HepG2 (cell line): ENCODE results near the gene MEGF10. TPM values are rescaled to one million over a fixed set of nuclear protein-coding genes. Genes with fewer than 3 reads are reported as not detected.

Experiments used
- ATAC-seq: fragments of 200-7000 bp; cut with Tn5 transposase; 3 replicates; pipeline ENCODE4 v1.9.1; 2020; ENCODE audit warnings: mild to moderate bottlenecking, moderate library complexity
- BruUV-seq: library from RNA; stranded (reverse); fragments of 400-500 nt; replicated peaks from 2 replicates; lab custom pipeline; 2021; lab: Mats Ljungman, UMichigan
- CTCF ChIA-PET: fragments of 300-600 bp; formaldehyde crosslinking; extraction: SDS; loops from one replicate; lab custom pipeline; 2021; ENCODE audit warnings: low total read pairs, inconsistent platforms, low intra/inter-chr PET ratio; lab: Yijun Ruan, JAX
- POLR2A ChIA-PET: fragments of 350-600 bp; sonication (Branson Sonifier 250); formaldehyde crosslinking; loops from one replicate; lab custom pipeline; 2020; ENCODE audit warnings: antibody characterized with exemption, inconsistent platforms; lab: Yijun Ruan, JAX
- DNase-seq: peaks from one replicate; pipeline ENCODE4 v3.0.0-alpha.2; 2015; ENCODE audit warnings: low spot score
- FAIRE-seq: peaks from 3 replicates; lab custom pipeline; 2011; peaks lifted over from hg19 to GRCh38; lab: Jason Lieb, UNC
- H2AFZ ChIP-seq: one replicate; pipeline ENCODE4 v1.6.1; 2011; ENCODE audit warnings: low read length, inconsistent platforms
- H3K27ac ChIP-seq: fragments of 300-600 bp; 3 replicates; pipeline ENCODE4 v1.8.0; 2011; ENCODE audit warnings: mixed run types, mild to moderate bottlenecking, mixed read lengths, low read length, inconsistent platforms; ENCODE audit not compliant: insufficient read depth; ENCODE audit errors: extremely low read length
- H3K27me3 ChIP-seq, 2 experiments: fragments of 200-600 bp in 1 of 2; 2 replicates in 1 of 2; 3 replicates in 1 of 2; pipeline versions ENCODE4 v1.6.0 to v1.8.0; 2011; ENCODE audit warnings: low read length in 2 of 2, mild to moderate bottlenecking in 2 of 2, moderate library complexity in 2 of 2, inconsistent platforms in 1 of 2; ENCODE audit not compliant: insufficient read depth in 2 of 2, control insufficient read depth in 1 of 2
- H3K36me3 ChIP-seq, 2 experiments: fragments of 200-600 bp in 1 of 2; replicated peaks in 1 of 2; 2 replicates in 1 of 2; 3 replicates in 1 of 2; pipeline versions ENCODE4 v1.5.1 to v1.8.0; 2011; ENCODE audit warnings: low read length in 2 of 2, inconsistent platforms in 1 of 2; ENCODE audit not compliant: insufficient read depth in 2 of 2, control insufficient read depth in 1 of 2
- H3K4me1 ChIP-seq: 2 replicates; pipeline ENCODE4 v1.5.1; 2012; ENCODE audit warnings: low read length, inconsistent platforms; ENCODE audit not compliant: insufficient read depth
- H3K4me2 ChIP-seq: 2 replicates; pipeline ENCODE4 v1.6.0; 2011; ENCODE audit warnings: low read depth, low read length, inconsistent platforms
- H3K4me3 ChIP-seq, 3 experiments: fragments of 200-600 bp in 1 of 3; sonication (generic), shearing (Covaris generic) in 1 of 3; replicated peaks in 1 of 3; 2 replicates each; pipeline ENCODE4 v1.5.1; 2011 to 2016; ENCODE audit warnings: low read length in 3 of 3, inconsistent platforms in 2 of 3, low read depth in 2 of 3, mild to moderate bottlenecking in 2 of 3, control low read depth in 1 of 3, mixed read lengths in 1 of 3; ENCODE audit not compliant: insufficient read depth in 1 of 3
- H3K79me2 ChIP-seq: one replicate; pipeline ENCODE4 v1.6.1; 2011; ENCODE audit warnings: low read length, inconsistent platforms; ENCODE audit not compliant: insufficient read depth
- H3K9ac ChIP-seq: 2 replicates; pipeline ENCODE4 v1.6.0; 2011; ENCODE audit warnings: mild to moderate bottlenecking, low read depth, low read length, inconsistent platforms; ENCODE audit not compliant: insufficient read depth
- H3K9me3 ChIP-seq: 2 replicates; pipeline ENCODE4 v1.5.1; 2012; ENCODE audit warnings: mild to moderate bottlenecking, low read length
- H4K20me1 ChIP-seq: 2 replicates; pipeline ENCODE4 v1.6.0; 2011; ENCODE audit warnings: inconsistent platforms, mild to moderate bottlenecking, low read length, moderate library complexity; ENCODE audit not compliant: insufficient read depth
- ELK4 ChIP-seq: sonication (generic); formaldehyde crosslinking; IDR thresholded peaks from 2 replicates; pipeline ENCODE4 v1.9.0; 2021; ENCODE audit warnings: missing genetic modification reagents, borderline replicate concordance
- FOXJ3 ChIP-seq: sonication (generic); formaldehyde crosslinking; IDR thresholded peaks from 2 replicates; pipeline ENCODE4 v1.4.0; 2020; ENCODE audit warnings: missing genetic modification reagents, mild to moderate bottlenecking, borderline replicate concordance
- FOXK2 ChIP-seq: fragments of 450-650 bp; IDR thresholded peaks from 2 replicates; pipeline ENCODE4 v1.6.1; 2016
- FOXP1 ChIP-seq, 2 experiments: fragments of 450-650 bp in 1 of 2; IDR thresholded peaks; 2 replicates each; pipeline ENCODE4 v1.6.1; 2017 to 2018; ENCODE audit warnings: antibody characterized with exemption in 1 of 2
- MEIS2 ChIP-seq: sonication (generic); formaldehyde crosslinking; IDR thresholded peaks from 2 replicates; pipeline ENCODE4 v1.9.0; 2021; ENCODE audit warnings: mild to moderate bottlenecking, missing genetic modification reagents
- PAX8 ChIP-seq: sonication (generic); formaldehyde crosslinking; IDR thresholded peaks from 2 replicates; pipeline ENCODE4 v1.8.0; 2022; ENCODE audit warnings: mild to moderate bottlenecking, missing genetic modification reagents, borderline replicate concordance
- SMAD1 ChIP-seq: sonication (generic); formaldehyde crosslinking; IDR thresholded peaks from 2 replicates; pipeline ENCODE4 v1.4.0; 2020; ENCODE audit warnings: missing genetic modification reagents, low read depth, mild to moderate bottlenecking, borderline replicate concordance
- SRSF9 ChIP-seq: fragments of 200-400 bp; formaldehyde crosslinking; IDR thresholded peaks from 2 replicates; pipeline ENCODE4 v1.6.1; 2018; ENCODE audit warnings: borderline replicate concordance, mild to moderate bottlenecking, low read depth, low read length; ENCODE audit not compliant: insufficient read depth, poor library complexity, severe bottlenecking
- ZFP36 ChIP-seq: fragments of 150-350 bp; IDR thresholded peaks from 2 replicates; pipeline ENCODE4 v1.6.1; 2018; ENCODE audit warnings: borderline replicate concordance, low read length, low read depth; ENCODE audit not compliant: partially characterized antibody
- ZKSCAN5 ChIP-seq: sonication (generic); formaldehyde crosslinking; IDR thresholded peaks from 2 replicates; pipeline ENCODE4 v1.5.1; 2020; ENCODE audit warnings: mild to moderate bottlenecking, missing genetic modification reagents
- ZNF207 ChIP-seq: fragments of 450-650 bp; IDR thresholded peaks from 2 replicates; pipeline ENCODE4 v1.6.1; 2016; ENCODE audit warnings: antibody characterized with exemption, borderline replicate concordance
- ZNF296 ChIP-seq: sonication (generic); formaldehyde crosslinking; conservative IDR thresholded peaks from 2 replicates; pipeline ENCODE4 v1.5.0; 2020; ENCODE audit warnings: mild to moderate bottlenecking, missing genetic modification reagents
- ZNF329 ChIP-seq: sonication (generic); formaldehyde crosslinking; IDR thresholded peaks from 2 replicates; pipeline ENCODE4 v1.9.0; 2021; ENCODE audit warnings: low read depth, mild to moderate bottlenecking, missing genetic modification reagents
- ZNF34 ChIP-seq: sonication (generic); formaldehyde crosslinking; IDR thresholded peaks from 2 replicates; pipeline ENCODE4 v1.4.0; 2020; ENCODE audit warnings: mild to moderate bottlenecking, missing genetic modification reagents, borderline replicate concordance
- ZNF737 ChIP-seq: sonication (generic); formaldehyde crosslinking; IDR thresholded peaks from 2 replicates; pipeline ENCODE4 v1.5.0; 2020; ENCODE audit warnings: missing genetic modification reagents, mild to moderate bottlenecking, borderline replicate concordance
- WGBS: methylation state at CpG from one replicate; pipeline ENCODE4 v1.1.6; 2017; ENCODE audit warnings: low lambda C conversion rate; 5-methylcytosine and 5-hydroxymethylcytosine counted together
- in situ Hi-C: cut with HindIII; loops from 2 replicates; pipeline ENCODE4 v1.10.0; 2017; ENCODE audit warnings: low pct_unique_long_range_greater_than_20kb; ENCODE audit not compliant: extremely low pct_ligation_motif_present
- intact Hi-C: fragments of 100-400 bp; cut with micrococcal nuclease; formaldehyde crosslinking; loops from one replicate; pipeline ENCODE4 v1.10.0; 2022; ENCODE audit not compliant: unreplicated experiment
- polyA plus RNA-seq, 8 experiments: library from polyadenylated mRNA; depleted of rRNA in 3 of 8; stranded (reverse) in 7 of 8; unstranded in 1 of 8; fragments of >200 nt; fragmentation: Illumina TruSeq in 4 of 8; extraction: Trizol in 4 of 8; gene quantifications; 2 replicates each; pipeline versions ENCODE4 v1.2.1 to v1.2.3, GENCODE V29; 2011 to 2016; ENCODE audit warnings: low read depth in 4 of 8, missing spikeins in 1 of 8, mixed read lengths in 1 of 8; ENCODE audit not compliant: insufficient read depth in 1 of 8
- total RNA-seq, 5 experiments: library from RNA; depleted of rRNA; stranded (reverse); fragments of >200 nt; fragmentation: Illumina TruSeq; extraction: Trizol; gene quantifications; 2 replicates each; pipeline ENCODE4 v1.2.3, GENCODE V29; 2016; ENCODE audit warnings: low read depth in 1 of 5
- TF ChIP-seq, protein P1 (sequence below): sonication (generic); formaldehyde crosslinking; conservative IDR thresholded peaks from 2 replicates; pipeline ENCODE4 v1.8.0; 2022; ENCODE audit warnings: mild to moderate bottlenecking, moderate library complexity, missing genetic modification reagents

Gene MEGF10
- total and polyA plus RNA-seq, 2 of the 13 experiments (the other 11 are each of a cell fraction or from before 2014, with no cell fraction given) = not detected

GRCh38 chr5:127419683-127420257 lies 129.2 kb downstream of the MEGF10 start:
- intact Hi-C loops = no loop called here
- no peak overlapping the region for H3K27ac ChIP-seq
- POLR2A ChIA-PET = no interaction called here
- no peaks in the 10 kb centered on the region for H3K9me3 ChIP-seq
- WGBS = 42% methylated on average over 13 of the region's 18 CpGs
- CTCF ChIA-PET = no interaction called here
- DNase-seq = no peak
- in situ Hi-C loops = no loop called here
- no peaks in the 10 kb centered on the region for H3K79me2 ChIP-seq
- no peak for TF ChIP-seq ZNF329 (CRISPR knock-in tag)
- no peak for TF ChIP-seq SRSF9
- no peak for TF ChIP-seq ZKSCAN5 (CRISPR knock-in tag)
- no peak for TF ChIP-seq FOXK2
- TF ChIP-seq ZNF296 (CRISPR knock-in tag) = no peak
- no peaks in the 10 kb centered on the region; a peak in 1 of 5 replicates for H3K27me3 ChIP-seq
- no peaks in the 10 kb centered on the region for H4K20me1 ChIP-seq
- no peaks in the 10 kb centered on the region for H3K36me3 ChIP-seq
- H3K4me3 ChIP-seq = no peak overlapping the region
- no peak overlapping the region for H3K4me2 ChIP-seq
- H3K4me1 ChIP-seq = no peaks in the 10 kb centered on the region
- ATAC-seq = no peak
- H2AFZ ChIP-seq = no peak overlapping the region
- no peak for FAIRE-seq
- no peak overlapping the region for H3K9ac ChIP-seq
- BruUV-seq = no TSS peak

DNA sequence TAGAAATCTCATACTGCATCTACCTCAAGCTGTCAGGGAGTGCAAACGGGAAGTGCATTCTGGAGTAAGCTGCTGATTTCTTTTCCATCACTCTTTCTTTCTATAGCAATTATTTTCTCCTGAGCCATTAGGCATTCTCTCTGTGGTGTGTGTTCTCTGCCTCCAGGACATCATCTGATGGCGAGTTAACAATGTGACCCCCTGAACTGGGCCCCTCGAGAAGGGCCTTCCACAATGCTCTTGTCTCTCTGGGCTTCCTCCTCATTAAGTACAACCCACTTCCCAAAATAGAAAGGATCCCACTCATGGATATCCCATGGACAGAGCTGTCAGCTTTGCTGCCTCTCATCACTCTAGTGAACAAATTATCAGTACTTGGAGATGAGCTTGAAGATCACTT lies 130.2 kb downstream of the MEGF10 start:
- CTCF ChIA-PET = no interaction called here
- Histone ChIP-seq H2AFZ (no peak overlapping the region), H4K20me1 (no peaks in the 10 kb centered on the region), H3K4me1 (no peaks in the 10 kb centered on the region), H3K9ac (no peak overlapping the region), H3K9me3 (no peaks in the 10 kb centered on the region), H3K4me3 (no peak overlapping the region), H3K79me2 (no peaks in the 10 kb centered on the region), H3K27me3 (no peaks in the 10 kb centered on the region; a peak in 1 of 5 replicates), H3K27ac (no peak overlapping the region), H3K4me2 (no peak overlapping the region), H3K36me3 (no peaks in the 10 kb centered on the region)
- FAIRE-seq = no peak
- BruUV-seq = no TSS peak
- POLR2A ChIA-PET = no interaction called here
- no peak for DNase-seq
- in situ Hi-C loops = no loop called here
- intact Hi-C loops = no loop called here
- ATAC-seq = no peak
- WGBS = 6% methylated on average over 3 of the region's 3 CpGs
- TF ChIP-seq FOXJ3 (CRISPR knock-in tag) (no peak), ZNF34 (CRISPR knock-in tag) (no peak), ZNF207 (no peak), ZNF737 (no peak), PAX8 (CRISPR knock-in tag) (no peak), ELK4 (CRISPR knock-in tag) (no peak), ZFP36 (no peak), FOXP1 (IDR thresholded peaks at IDR 0.05) (no peak), FOXP1 (CRISPR knock-in tag; IDR thresholded peaks at IDR 0.05) (no peak), SMAD1 (CRISPR knock-in tag) (no peak), MEIS2 (CRISPR knock-in tag) (no peak)
- TF ChIP-seq, protein P1, sequence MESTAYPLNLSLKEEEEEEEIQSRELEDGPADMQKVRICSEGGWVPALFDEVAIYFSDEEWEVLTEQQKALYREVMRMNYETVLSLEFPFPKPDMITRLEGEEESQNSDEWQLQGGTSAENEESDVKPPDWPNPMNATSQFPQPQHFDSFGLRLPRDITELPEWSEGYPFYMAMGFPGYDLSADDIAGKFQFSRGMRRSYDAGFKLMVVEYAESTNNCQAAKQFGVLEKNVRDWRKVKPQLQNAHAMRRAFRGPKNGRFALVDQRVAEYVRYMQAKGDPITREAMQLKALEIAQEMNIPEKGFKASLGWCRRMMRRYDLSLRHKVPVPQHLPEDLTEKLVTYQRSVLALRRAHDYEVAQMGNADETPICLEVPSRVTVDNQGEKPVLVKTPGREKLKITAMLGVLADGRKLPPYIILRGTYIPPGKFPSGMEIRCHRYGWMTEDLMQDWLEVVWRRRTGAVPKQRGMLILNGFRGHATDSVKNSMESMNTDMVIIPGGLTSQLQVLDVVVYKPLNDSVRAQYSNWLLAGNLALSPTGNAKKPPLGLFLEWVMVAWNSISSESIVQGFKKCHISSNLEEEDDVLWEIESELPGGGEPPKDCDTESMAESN = no peak
